Measurements from ENCODE around the gene GSTM5. TPM values are rescaled to one million over a fixed set of nuclear protein-coding genes. Genes with fewer than 3 reads are reported as not detected.
"Not testable (repeated sequence)": the region's sequence is repeated elsewhere in the genome, so short reads cannot be mapped to it uniquely, and the experiment has no call there.

GSTM5 gene
- total RNA-seq, 4 donors from 2014 or later, result 0.38 to 2.6 (median 1.4) TPM; not detected in 1

DNA sequence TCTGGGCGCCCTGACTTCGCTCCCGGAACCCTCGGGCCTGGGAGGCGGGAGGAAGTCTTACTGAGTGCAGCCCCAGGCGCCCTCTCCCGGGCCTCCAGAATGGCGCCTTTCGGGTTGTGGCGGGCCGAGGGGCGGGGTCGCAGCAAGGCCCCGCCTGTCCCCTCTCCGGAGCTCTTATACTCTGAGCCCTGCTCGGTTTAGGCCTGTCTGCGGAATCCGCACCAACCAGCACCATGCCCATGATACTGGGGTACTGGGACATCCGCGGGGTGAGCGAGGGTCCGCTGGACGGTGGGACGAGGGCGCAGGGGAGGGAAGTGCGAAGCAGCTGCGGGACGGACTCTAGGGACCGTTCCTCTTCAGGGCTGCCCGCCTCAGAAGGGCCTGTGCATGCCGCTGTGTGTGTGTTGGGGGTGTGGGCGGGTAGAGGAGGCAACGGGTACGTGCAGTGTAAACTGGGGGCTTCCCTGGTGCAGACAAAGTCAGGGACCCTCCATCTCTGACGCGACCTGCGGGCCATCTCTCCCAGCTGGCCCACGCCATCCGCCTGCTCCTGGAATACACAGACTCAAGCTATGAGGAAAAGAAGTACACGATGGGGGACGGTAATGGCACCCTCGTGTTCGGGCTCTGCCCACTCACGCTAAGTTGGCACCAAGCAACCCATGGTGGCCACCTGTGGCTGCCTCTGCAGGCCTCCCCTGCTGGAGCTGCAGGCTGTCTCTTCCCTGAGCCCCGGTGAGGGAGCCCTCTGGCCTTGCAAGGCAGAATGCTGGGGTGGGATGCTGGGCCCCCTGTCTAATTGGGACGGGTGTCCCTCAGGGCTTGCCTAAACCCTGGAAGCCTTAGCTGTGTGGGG, 24.2 kb upstream of the GSTM5 start, which contains the start of gene GSTM1:
TSS of gene GSTM1 (plus strand) at position 177 of the 859 bp plus-strand sequence. CDS start at position 234, 57 bp downstream.
- TF ChIP-seq POLR2AphosphoS5 (IDR thresholded peaks at IDR 0.05) (no peak), EP300 (IDR thresholded peaks at IDR 0.05) (no peak), POLR2A (IDR thresholded peaks at IDR 0.05) (no peak)
- TF ChIP-seq, protein P1, sequence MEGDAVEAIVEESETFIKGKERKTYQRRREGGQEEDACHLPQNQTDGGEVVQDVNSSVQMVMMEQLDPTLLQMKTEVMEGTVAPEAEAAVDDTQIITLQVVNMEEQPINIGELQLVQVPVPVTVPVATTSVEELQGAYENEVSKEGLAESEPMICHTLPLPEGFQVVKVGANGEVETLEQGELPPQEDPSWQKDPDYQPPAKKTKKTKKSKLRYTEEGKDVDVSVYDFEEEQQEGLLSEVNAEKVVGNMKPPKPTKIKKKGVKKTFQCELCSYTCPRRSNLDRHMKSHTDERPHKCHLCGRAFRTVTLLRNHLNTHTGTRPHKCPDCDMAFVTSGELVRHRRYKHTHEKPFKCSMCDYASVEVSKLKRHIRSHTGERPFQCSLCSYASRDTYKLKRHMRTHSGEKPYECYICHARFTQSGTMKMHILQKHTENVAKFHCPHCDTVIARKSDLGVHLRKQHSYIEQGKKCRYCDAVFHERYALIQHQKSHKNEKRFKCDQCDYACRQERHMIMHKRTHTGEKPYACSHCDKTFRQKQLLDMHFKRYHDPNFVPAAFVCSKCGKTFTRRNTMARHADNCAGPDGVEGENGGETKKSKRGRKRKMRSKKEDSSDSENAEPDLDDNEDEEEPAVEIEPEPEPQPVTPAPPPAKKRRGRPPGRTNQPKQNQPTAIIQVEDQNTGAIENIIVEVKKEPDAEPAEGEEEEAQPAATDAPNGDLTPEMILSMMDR (IDR thresholded peaks at IDR 0.05), result no peak
- Histone ChIP-seq H3K4me3 (no peak within 1 kb of the TSS), H3K27me3 (no peaks in the 10 kb centered on the region), H3K4me1 (no peaks in the 10 kb centered on the region), H3K36me3 (no peaks in the 10 kb centered on the region), H3K9me3 (no peaks in the 10 kb centered on the region), H3K27ac (no peak within 1 kb of the TSS)
- no CpG with 5 or more reads among the region's 46 CpGs for WGBS
- peak in 1 of 2 donors; percentile 73 for DNase-seq (ENCODE audit: low spot score in 2 of 2)

DNA sequence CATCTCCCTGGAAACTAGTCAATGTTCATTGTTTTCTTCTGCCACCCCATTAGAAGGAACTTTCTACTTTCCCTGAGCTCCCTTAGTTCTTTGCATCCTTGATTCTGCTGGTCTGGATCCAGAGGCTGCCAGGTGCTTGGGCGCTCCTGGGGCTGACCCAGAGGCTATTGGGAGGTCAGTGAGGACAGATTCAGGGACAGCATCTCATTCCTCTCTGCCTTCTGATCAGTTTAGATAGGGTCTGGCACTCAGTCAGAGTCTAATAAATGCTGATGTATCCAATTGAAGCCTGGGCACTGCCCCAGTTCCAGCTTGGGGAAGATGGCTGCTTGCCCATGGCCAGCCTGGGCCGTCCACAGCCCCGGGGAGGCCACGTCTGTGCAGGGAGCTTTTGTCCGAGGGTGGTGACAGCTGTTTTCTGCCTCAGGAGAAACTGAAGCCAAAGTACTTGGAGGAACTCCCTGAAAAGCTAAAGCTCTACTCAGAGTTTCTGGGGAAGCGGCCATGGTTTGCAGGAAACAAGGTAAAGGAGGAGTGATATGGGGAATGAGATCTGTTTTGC, 22.1 kb upstream of the GSTM5 start:
- Histone ChIP-seq H3K4me3 (no peak overlapping the region), H3K36me3 (no peaks in the 10 kb centered on the region), H3K9me3 (no peaks in the 10 kb centered on the region), H3K4me1 (no peaks in the 10 kb centered on the region), H3K27me3 (no peaks in the 10 kb centered on the region), H3K27ac (no peak overlapping the region)
- no peak for DNase-seq (ENCODE audit: low spot score in 2 of 2)
- no peak for TF ChIP-seq POLR2A (IDR thresholded peaks at IDR 0.05)
- no peak for TF ChIP-seq EP300 (IDR thresholded peaks at IDR 0.05)
- no peak for TF ChIP-seq POLR2AphosphoS5 (IDR thresholded peaks at IDR 0.05)
- TF ChIP-seq, protein P1 (IDR thresholded peaks at IDR 0.05), result no peak
- no CpG with 5 or more reads among the region's 6 CpGs for WGBS

DNA sequence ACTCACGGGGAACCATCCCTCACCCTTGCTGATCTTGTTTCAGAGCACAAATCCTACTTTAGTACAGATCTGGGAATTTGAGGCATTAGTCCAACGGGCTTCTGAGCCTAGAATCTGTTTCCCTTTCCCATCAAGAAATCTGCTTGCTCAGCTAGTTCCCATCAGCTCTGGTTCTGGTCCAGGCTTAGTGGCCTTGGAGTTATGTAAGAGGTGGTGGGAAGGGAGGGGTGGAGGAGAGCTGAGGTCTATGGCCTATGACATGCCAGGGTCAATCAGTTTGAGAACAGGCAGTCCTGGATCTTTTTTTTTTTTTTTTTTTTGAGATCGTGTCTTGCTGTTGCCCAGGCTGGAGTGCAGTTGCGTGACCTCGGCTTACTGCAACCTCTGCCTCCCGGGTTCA, 20.3 kb upstream of the GSTM5 start:
- WGBS, result no CpG with 5 or more reads among the region's 6 CpGs
- Histone ChIP-seq H3K9me3 (no peaks in the 10 kb centered on the region), H3K27ac (no peak overlapping the region), H3K4me3 (no peak overlapping the region), H3K4me1 (no peaks in the 10 kb centered on the region), H3K27me3 (no peaks in the 10 kb centered on the region), H3K36me3 (no peaks in the 10 kb centered on the region)
- no peak for DNase-seq (ENCODE audit: low spot score in 2 of 2)
- TF ChIP-seq POLR2A (IDR thresholded peaks at IDR 0.05) (no peak), EP300 (IDR thresholded peaks at IDR 0.05) (no peak), POLR2AphosphoS5 (IDR thresholded peaks at IDR 0.05) (no peak)
- TF ChIP-seq, protein P1 (IDR thresholded peaks at IDR 0.05), result no peak

DNA sequence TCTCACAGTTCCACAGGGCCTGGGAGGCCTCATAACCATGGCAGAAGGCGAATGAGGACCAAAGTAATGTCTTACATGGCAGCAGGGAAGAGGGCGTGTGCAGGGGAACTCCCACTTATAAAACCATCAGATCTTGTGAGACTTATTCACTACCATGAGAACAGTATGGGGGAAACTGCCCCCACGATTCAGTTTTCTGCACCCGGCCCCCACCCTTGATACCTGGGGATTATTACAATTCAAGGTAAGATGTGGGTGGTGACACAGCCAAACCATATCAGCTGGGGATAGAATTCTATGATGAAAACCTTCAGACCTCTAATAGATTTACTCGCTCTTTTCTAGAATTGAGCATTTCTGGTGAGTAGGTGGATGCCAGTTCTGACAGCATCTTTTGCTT, 17.7 kb upstream of the GSTM5 start:
- not testable (repeated sequence) for H3K4me3 ChIP-seq; DNase-seq (ENCODE audit: low spot score in 2 of 2); H3K9me3 ChIP-seq; H3K36me3 ChIP-seq; H3K27me3 ChIP-seq; H3K4me1 ChIP-seq; H3K27ac ChIP-seq
- no CpG with 5 or more reads among the region's 5 CpGs for WGBS

DNA sequence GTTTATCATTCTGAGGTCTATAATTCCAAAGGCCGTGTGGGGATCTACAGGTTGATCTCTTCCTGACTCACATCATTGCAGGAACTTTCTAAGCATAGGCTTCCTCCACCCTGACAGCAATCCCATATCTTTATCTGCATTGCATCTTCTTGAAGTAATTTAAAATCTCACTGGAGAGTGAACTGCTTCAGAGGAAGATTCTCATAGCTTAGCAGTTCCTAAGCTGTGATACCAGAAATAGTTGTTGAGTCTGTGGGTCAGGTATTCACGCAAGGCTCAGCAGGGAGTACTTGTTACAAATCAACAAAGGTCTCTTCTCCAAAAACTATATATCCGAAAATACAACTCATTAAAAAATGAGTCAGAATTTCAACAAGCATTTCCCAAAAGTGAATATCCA, 16.9 kb upstream of the GSTM5 start:
- H3K4me1 ChIP-seq; H3K36me3 ChIP-seq; H3K27ac ChIP-seq; H3K9me3 ChIP-seq; H3K4me3 ChIP-seq; DNase-seq (ENCODE audit: low spot score in 2 of 2); H3K27me3 ChIP-seq: not testable (repeated sequence)
- no CpG with 5 or more reads among the region's 3 CpGs for WGBS

DNA sequence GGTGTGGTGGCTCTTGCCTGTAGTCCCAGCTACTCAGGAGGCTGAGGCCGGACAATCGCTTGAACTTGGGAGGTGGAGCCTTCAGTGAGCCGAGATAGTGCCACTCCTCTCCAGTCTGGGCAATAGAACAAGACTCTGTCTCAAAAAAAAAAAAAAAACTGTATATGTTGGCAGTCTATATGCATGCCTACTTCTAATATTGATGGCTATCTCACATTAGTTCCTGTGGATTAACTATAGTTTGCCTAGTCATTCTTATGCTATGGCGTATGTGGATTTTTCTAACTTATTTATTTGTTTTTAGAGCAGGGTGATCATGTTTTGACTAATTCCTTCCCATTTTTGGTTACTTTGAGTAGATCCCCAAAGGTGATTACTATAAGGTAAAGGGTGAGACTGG, 15.0 kb upstream of the GSTM5 start:
- TF ChIP-seq POLR2A (IDR thresholded peaks at IDR 0.05), result no peak
- TF ChIP-seq, protein P1 (IDR thresholded peaks at IDR 0.05), result no peak
- no peak for TF ChIP-seq POLR2AphosphoS5 (IDR thresholded peaks at IDR 0.05)
- TF ChIP-seq EP300 (IDR thresholded peaks at IDR 0.05), result no peak
- no CpG with 5 or more reads among the region's 4 CpGs for WGBS
- no peak overlapping the region for H3K27ac ChIP-seq
- no peaks in the 10 kb centered on the region for H3K36me3 ChIP-seq
- H3K9me3 ChIP-seq, result no peaks in the 10 kb centered on the region
- no peaks in the 10 kb centered on the region for H3K4me1 ChIP-seq
- no peaks in the 10 kb centered on the region for H3K27me3 ChIP-seq
- DNase-seq (ENCODE audit: low spot score in 2 of 2), result no peak
- no peak overlapping the region for H3K4me3 ChIP-seq

DNA sequence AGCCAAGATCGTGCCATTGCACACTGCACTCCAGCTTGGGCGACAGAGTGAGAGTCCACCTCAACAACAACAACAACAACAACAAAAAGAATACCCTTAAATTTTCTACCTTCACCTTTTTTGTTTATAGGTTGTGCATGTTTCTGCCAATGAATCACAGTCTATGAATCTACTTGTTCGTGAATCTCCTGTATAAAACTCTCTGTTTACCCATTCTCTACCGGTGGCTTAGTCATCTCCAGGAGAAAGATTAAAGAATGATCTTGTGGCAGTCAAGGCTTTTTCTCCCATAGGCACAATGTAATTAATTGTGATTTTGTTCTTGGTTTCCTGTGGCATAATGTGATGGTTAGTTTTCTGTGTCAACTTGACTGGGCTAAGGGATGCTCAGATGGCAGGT, 14.2 kb upstream of the GSTM5 start:
- not testable (repeated sequence) for DNase-seq (ENCODE audit: low spot score in 2 of 2); H3K27me3 ChIP-seq; H3K4me1 ChIP-seq; H3K9me3 ChIP-seq; H3K4me3 ChIP-seq; H3K36me3 ChIP-seq; H3K27ac ChIP-seq
- WGBS, result no CpG with 5 or more reads among the region's 4 CpGs

DNA sequence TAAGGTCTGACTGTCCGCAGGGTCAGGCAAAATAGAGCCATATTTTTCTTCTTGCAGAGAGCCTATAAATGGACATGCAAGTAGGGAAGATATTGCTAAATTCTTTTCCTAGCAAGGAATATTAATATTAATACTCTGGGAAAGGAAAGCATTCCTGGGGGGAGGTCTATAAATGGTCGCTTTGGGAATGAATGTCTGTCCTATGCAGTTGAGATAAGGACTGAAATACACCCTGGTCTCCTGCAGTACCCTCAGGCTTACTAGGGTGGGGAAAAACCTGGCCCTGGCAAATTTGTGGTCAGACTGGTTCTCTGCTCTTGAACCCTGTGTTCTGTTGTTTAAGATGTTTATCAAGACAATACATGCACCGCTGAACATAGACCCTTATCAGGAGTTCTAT, 9.1 kb upstream of the GSTM5 start:
- H3K36me3 ChIP-seq; H3K9me3 ChIP-seq; H3K4me3 ChIP-seq; H3K4me1 ChIP-seq; H3K27me3 ChIP-seq; H3K27ac ChIP-seq; DNase-seq (ENCODE audit: low spot score in 2 of 2): not testable (repeated sequence)
- 87% methylated on average over 3 of the region's 3 CpGs for WGBS

All from suprapubic skin (tissue), 4 donors.